ENCODE results near the gene HCRTR1. TPM values are rescaled to one million over a fixed set of nuclear protein-coding genes. Genes with fewer than 3 reads are reported as not detected.

The HCRTR1 gene
- total RNA-seq, 4 donors from 2014 or later: 1.6 TPM; not detected in 3

- TF ChIP-seq, protein P1, sequence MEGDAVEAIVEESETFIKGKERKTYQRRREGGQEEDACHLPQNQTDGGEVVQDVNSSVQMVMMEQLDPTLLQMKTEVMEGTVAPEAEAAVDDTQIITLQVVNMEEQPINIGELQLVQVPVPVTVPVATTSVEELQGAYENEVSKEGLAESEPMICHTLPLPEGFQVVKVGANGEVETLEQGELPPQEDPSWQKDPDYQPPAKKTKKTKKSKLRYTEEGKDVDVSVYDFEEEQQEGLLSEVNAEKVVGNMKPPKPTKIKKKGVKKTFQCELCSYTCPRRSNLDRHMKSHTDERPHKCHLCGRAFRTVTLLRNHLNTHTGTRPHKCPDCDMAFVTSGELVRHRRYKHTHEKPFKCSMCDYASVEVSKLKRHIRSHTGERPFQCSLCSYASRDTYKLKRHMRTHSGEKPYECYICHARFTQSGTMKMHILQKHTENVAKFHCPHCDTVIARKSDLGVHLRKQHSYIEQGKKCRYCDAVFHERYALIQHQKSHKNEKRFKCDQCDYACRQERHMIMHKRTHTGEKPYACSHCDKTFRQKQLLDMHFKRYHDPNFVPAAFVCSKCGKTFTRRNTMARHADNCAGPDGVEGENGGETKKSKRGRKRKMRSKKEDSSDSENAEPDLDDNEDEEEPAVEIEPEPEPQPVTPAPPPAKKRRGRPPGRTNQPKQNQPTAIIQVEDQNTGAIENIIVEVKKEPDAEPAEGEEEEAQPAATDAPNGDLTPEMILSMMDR (IDR thresholded peaks at IDR 0.05): no peak
- DNase-seq (ENCODE audit: low spot score) (no peak), ATAC-seq (ENCODE audit: low FRiP score) (no peak)
Observed at GRCh38 chr1:31674626-31675025, 57.1 kb downstream of the HCRTR1 start.

GRCh38 chr1:31675161-31675560 lies 57.7 kb downstream of the HCRTR1 start:
- TF ChIP-seq, protein P1 (IDR thresholded peaks at IDR 0.05): no peak
- DNase-seq (ENCODE audit: low spot score) (no peak), ATAC-seq (ENCODE audit: low FRiP score) (no peak)

- TF ChIP-seq, protein P1 (IDR thresholded peaks at IDR 0.05): no peak
- no peak for ATAC-seq (ENCODE audit: low FRiP score)
- DNase-seq (ENCODE audit: low spot score): no peak
Observed at GRCh38 chr1:31675756-31676155, 58.3 kb downstream of the HCRTR1 start.

Other genes with a start within 250 kb of the HCRTR1 start
- gene FABP3, start 244.6 kb upstream of the HCRTR1 start, total RNA-seq: 10 to 100 TPM in 3 of 4 donors, 1 to 10 TPM in 1; 4.9 to 15.6 (median 12.9) TPM
- 10 to 100 TPM in 1 of 4 donors, 1 to 10 TPM in 3; 2.2 to 12.2 (median 5.4) TPM for gene SERINC2, start 204.5 kb upstream of the HCRTR1 start, total RNA-seq
- gene TINAGL1, start 41.2 kb upstream of the HCRTR1 start, total RNA-seq: 100 to 1,000 TPM in 3 of 4 donors, 10 to 100 TPM in 1; 89.7 to 661 (median 197) TPM
- gene PEF1, start 27.2 kb downstream of the HCRTR1 start, total RNA-seq: 10 to 100 TPM; 54.7 to 73.5 (median 67.3) TPM
- gene COL16A1, start 86.3 kb downstream of the HCRTR1 start, total RNA-seq: 10 to 100 TPM; 17.4 to 69.2 (median 21.7) TPM
- gene ADGRB2, start 146.7 kb downstream of the HCRTR1 start, total RNA-seq: 1 to 10 TPM in 3 of 4 donors, under 1 TPM in 1; 0.79 to 7.5 (median 3.3) TPM
- gene SPOCD1, start 198.3 kb downstream of the HCRTR1 start, total RNA-seq: 10 to 100 TPM in 2 of 4 donors, under 1 TPM in 1, not detected in 1; 0.63 to 23.9 (median 23.2) TPM

All from omental fat pad (tissue), 4 donors.